Measurements from ENCODE around the gene TENM3. TPM values are rescaled to one million over a fixed set of nuclear protein-coding genes. Genes with fewer than 3 reads are reported as not detected.

Gene TENM3
- total RNA-seq, 4 donors from 2014 or later = 19.7 to 47.2 (median 33.0) TPM

- ATAC-seq (ENCODE audit: low FRiP score) (no peak), DNase-seq (ENCODE audit: low spot score) (no peak)
- TF ChIP-seq CTCF (IDR thresholded peaks at IDR 0.05) = no peak
Measured at GRCh38 chr4:182519528-182519927, 276.3 kb downstream of the TENM3 start.

- TF ChIP-seq CTCF (IDR thresholded peaks at IDR 0.05) = no peak
- no peak for DNase-seq (ENCODE audit: low spot score)
- ATAC-seq (ENCODE audit: low FRiP score) = no peak
Measured at GRCh38 chr4:182521011-182521410, 277.8 kb downstream of the TENM3 start.

GRCh38 chr4:182528819-182529218, 285.6 kb downstream of the TENM3 start:
- DNase-seq (ENCODE audit: low spot score) (no peak), ATAC-seq (ENCODE audit: low FRiP score) (no peak)
- TF ChIP-seq CTCF (IDR thresholded peaks at IDR 0.05) = no peak

- no peak for DNase-seq (ENCODE audit: low spot score)
- no peak for ATAC-seq (ENCODE audit: low FRiP score)
- no peak for TF ChIP-seq CTCF (IDR thresholded peaks at IDR 0.05)
Measured at GRCh38 chr4:182530451-182530850, 287.2 kb downstream of the TENM3 start.

GRCh38 chr4:182531555-182532162, 288.5 kb downstream of the TENM3 start:
- ATAC-seq (ENCODE audit: low FRiP score) = no peak
- no peak for TF ChIP-seq CTCF (IDR thresholded peaks at IDR 0.05)
- DNase-seq (ENCODE audit: low spot score) = no peak

GRCh38 chr4:182532441-182532840, 289.2 kb downstream of the TENM3 start:
- DNase-seq (ENCODE audit: low spot score) = no peak
- TF ChIP-seq CTCF (IDR thresholded peaks at IDR 0.05) = no peak
- ATAC-seq (ENCODE audit: low FRiP score) = no peak

GRCh38 chr4:182533964-182534363, 290.8 kb downstream of the TENM3 start:
- no peak for DNase-seq (ENCODE audit: low spot score)
- no peak for ATAC-seq (ENCODE audit: low FRiP score)
- TF ChIP-seq CTCF (IDR thresholded peaks at IDR 0.05) = no peak

Measured in omental fat pad (tissue), 4 donors.